ENCODE data around the gene ROBO1. TPM values are rescaled to one million over a fixed set of nuclear protein-coding genes. Genes with fewer than 3 reads are reported as not detected.

ROBO1 gene
- total and polyA plus RNA-seq, 2 experiments from 2014 or later: 29.3 to 171 TPM

DNA sequence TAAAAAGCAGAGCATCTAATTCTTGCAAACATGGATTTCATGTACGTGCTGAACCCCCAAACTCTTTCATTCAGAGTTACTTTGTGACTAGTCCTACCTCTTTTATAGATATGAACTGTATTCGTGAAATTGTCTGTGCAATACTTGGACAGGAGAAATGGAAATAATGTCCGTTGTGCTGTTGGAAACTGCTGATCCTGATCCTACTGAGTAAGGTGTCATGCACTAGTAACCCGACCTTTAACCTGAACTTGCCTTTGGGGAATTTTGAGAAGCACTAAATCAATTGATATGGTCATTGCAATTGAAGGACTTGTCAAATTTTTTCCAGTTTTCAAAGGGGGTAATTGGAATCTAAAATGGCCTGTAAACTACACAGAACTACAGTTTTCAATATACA is 856.4 kb downstream of the ROBO1 start:
- Histone ChIP-seq H3K36me3 (no peaks in the 10 kb centered on the region), H3K27ac (no peak overlapping the region), H3K9me3 (ENCODE audit: low read depth) (no peaks in the 10 kb centered on the region), H3K27me3 (no peaks in the 10 kb centered on the region), H3K4me3 (no peak overlapping the region), H3K4me1 (ENCODE audit: low read depth) (no peaks in the 10 kb centered on the region)
- TF ChIP-seq, protein P1, sequence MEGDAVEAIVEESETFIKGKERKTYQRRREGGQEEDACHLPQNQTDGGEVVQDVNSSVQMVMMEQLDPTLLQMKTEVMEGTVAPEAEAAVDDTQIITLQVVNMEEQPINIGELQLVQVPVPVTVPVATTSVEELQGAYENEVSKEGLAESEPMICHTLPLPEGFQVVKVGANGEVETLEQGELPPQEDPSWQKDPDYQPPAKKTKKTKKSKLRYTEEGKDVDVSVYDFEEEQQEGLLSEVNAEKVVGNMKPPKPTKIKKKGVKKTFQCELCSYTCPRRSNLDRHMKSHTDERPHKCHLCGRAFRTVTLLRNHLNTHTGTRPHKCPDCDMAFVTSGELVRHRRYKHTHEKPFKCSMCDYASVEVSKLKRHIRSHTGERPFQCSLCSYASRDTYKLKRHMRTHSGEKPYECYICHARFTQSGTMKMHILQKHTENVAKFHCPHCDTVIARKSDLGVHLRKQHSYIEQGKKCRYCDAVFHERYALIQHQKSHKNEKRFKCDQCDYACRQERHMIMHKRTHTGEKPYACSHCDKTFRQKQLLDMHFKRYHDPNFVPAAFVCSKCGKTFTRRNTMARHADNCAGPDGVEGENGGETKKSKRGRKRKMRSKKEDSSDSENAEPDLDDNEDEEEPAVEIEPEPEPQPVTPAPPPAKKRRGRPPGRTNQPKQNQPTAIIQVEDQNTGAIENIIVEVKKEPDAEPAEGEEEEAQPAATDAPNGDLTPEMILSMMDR (IDR thresholded peaks at IDR 0.05; ENCODE audit: low read depth, low read length): no peak
- no peak for DNase-seq (ENCODE audit: low read depth in 1 of 2, low spot score in 1 of 2)

DNA sequence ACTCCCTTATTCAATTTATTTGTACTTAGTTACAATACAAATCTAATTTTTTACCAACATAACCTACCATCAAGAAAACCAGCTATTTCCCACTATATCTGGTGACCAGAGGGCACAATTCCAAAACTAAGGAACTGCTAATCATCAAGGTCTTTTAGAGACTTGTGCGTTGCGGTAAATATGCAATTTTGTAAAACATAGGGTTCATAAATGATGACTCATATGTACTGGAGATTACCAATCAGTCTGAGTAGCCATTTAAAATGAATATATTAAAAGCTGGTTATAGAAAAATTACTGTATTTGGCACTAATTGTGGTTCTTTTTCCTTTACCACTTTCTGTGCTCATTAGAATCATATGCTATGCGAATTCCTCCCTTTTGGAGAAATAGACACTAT is 859.6 kb downstream of the ROBO1 start:
- Histone ChIP-seq H3K27ac (no peak overlapping the region), H3K9me3 (ENCODE audit: low read depth) (no peaks in the 10 kb centered on the region), H3K4me1 (ENCODE audit: low read depth) (no peaks in the 10 kb centered on the region), H3K27me3 (no peaks in the 10 kb centered on the region), H3K4me3 (no peak overlapping the region), H3K36me3 (no peaks in the 10 kb centered on the region)
- TF ChIP-seq, protein P1 (IDR thresholded peaks at IDR 0.05; ENCODE audit: low read depth, low read length): no peak
- DNase-seq (ENCODE audit: low read depth in 1 of 2, low spot score in 1 of 2): peak in 1 of 2 donors; percentile 62

DNA sequence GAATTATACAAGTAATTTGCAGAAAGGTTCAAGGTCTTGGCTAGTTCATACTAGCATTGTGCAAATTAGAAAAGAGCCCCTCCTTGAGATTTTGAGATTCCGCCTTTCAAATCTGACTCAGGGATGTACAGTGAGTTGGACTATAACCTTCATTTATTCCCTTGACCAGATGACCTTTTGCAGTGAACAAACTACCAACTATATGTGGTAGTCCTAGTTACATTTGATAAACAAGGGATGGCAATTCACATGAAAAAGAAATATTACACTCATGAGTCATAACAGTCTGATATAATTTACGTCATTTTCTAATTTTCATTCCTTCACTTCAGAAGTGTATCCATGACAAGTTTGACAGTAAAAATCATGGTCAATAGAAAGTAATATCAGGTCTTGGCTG is 860.4 kb downstream of the ROBO1 start:
- no peak overlapping the region for H3K4me3 ChIP-seq
- no peaks in the 10 kb centered on the region for H3K36me3 ChIP-seq
- H3K4me1 ChIP-seq (ENCODE audit: low read depth): no peaks in the 10 kb centered on the region
- no peaks in the 10 kb centered on the region for H3K27me3 ChIP-seq
- no peaks in the 10 kb centered on the region for H3K9me3 ChIP-seq (ENCODE audit: low read depth)
- TF ChIP-seq, protein P1 (IDR thresholded peaks at IDR 0.05; ENCODE audit: low read depth, low read length): no peak
- no peak overlapping the region for H3K27ac ChIP-seq
- peak in 1 of 2 donors; percentile 35 for DNase-seq (ENCODE audit: low read depth in 1 of 2, low spot score in 1 of 2)

DNA sequence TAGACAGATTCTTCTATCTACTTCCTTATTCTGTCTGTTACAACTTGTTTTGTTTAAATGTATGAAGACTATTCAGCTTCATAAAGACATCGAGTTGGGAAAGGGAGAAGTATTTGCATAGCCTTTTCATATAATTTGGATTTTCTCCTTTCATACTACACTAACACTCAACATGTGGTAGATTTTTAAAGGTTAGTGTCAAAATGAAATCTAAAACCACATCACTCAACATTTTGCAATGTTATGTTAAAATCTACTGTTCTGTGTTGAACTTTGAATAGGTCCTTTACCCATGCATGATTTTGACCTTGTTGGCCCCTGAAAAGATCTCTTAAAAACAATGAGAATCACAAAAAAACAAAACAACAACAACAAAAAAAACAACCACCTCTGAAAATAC is 860.9 kb downstream of the ROBO1 start:
- H3K4me1 ChIP-seq (ENCODE audit: low read depth): no peaks in the 10 kb centered on the region
- H3K27ac ChIP-seq: no peak overlapping the region
- TF ChIP-seq, protein P1 (IDR thresholded peaks at IDR 0.05; ENCODE audit: low read depth, low read length): no peak

DNA sequence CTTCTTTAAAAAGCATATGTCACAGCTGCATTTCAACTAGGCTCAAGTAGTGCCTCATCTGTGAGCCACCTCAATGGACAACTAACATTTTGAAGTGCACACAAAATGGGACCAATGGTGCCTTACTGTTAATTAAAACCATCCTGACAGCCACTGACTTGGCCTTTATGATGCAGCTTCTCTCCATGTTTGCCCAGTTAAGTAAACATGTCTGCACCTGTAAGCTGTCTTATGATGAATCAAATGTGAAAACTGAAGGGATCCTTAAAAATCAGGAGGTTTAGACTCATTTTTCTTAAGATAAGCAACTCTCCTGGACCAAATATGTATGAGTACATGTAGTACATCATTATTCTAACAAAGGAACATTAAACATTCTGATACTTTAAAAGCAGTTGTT is 861.6 kb downstream of the ROBO1 start:
- Histone ChIP-seq H3K4me1 (ENCODE audit: low read depth) (no peaks in the 10 kb centered on the region), H3K4me3 (no peak overlapping the region), H3K27ac (no peak overlapping the region), H3K9me3 (ENCODE audit: low read depth) (no peaks in the 10 kb centered on the region), H3K36me3 (no peaks in the 10 kb centered on the region), H3K27me3 (no peaks in the 10 kb centered on the region)
- TF ChIP-seq, protein P1 (IDR thresholded peaks at IDR 0.05; ENCODE audit: low read depth, low read length): no peak
- DNase-seq (ENCODE audit: low read depth in 1 of 2, low spot score in 1 of 2): no peak

More for the DNA sequence above, 860.9 kb downstream of the ROBO1 start:
- no peak overlapping the region for H3K4me3 ChIP-seq
- no peaks in the 10 kb centered on the region for H3K9me3 ChIP-seq (ENCODE audit: low read depth)
- no peak for DNase-seq (ENCODE audit: low read depth in 1 of 2, low spot score in 1 of 2)
- H3K27me3 ChIP-seq: no peaks in the 10 kb centered on the region
- no peaks in the 10 kb centered on the region for H3K36me3 ChIP-seq

DNA sequence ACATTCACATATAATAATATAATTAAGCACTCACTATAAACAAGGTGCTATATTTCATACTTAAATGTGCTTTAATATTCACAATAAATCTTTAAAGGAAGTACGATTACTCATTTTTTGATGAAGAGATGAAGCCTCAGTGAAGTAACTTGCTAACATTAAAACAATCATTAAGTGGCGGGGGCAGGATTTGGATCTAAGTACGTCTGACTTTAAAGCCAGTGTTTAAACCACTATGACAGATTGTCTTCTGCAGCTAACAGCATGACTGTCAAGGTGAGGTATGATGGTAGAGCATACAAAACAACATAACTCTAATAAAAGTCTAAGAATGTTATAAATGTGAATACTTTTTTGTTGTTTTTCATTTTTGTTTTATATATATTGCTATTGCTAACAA is 862.1 kb downstream of the ROBO1 start:
- H3K27ac ChIP-seq: no peak overlapping the region
- TF ChIP-seq, protein P1 (IDR thresholded peaks at IDR 0.05; ENCODE audit: low read depth, low read length): no peak
- no peaks in the 10 kb centered on the region for H3K27me3 ChIP-seq
- H3K36me3 ChIP-seq: no peaks in the 10 kb centered on the region
- no peaks in the 10 kb centered on the region for H3K9me3 ChIP-seq (ENCODE audit: low read depth)
- H3K4me1 ChIP-seq (ENCODE audit: low read depth): no peaks in the 10 kb centered on the region
- no peak for DNase-seq (ENCODE audit: low read depth in 1 of 2, low spot score in 1 of 2)
- H3K4me3 ChIP-seq: no peak overlapping the region

Measured in cardiac muscle cell (in vitro differentiated cells and primary cell).